ENCODE data around the gene TBC1D2B. TPM values are rescaled to one million over a fixed set of nuclear protein-coding genes. Genes with fewer than 3 reads are reported as not detected.
"Not testable (repeated sequence)": the region's sequence is repeated elsewhere in the genome, so short reads cannot be mapped to it uniquely, and the experiment has no call there.

TBC1D2B gene
- total RNA-seq, 1 donor from 2014 or later: 13.7 TPM

DNA sequence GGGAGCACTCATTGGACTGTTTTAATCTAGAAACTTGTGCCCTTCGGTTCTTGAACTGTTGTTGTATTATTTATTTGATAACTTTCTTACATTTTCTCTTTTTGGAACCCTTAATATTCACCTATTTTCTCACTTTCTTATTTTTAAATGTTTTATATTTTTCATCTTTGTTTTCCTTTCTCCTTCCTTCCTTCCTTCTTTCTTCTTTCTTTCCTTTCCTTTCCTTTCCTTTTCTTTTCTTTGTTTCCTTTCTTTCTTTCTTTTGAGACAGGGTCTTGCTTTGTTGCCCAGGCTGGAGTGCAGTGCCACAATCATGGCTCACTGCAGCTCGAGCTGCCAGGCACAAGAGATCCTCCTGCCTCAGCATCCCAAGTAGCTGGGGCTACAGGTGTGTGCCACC is 108.5 kb downstream of the TBC1D2B start:
- Histone ChIP-seq H3K27me3 (ENCODE audit: control insufficient read depth, insufficient read depth, low read length) (no peaks in the 10 kb centered on the region), H3K36me3 (ENCODE audit: control insufficient read depth, insufficient read depth, low read length) (no peaks in the 10 kb centered on the region), H3K4me3 (ENCODE audit: low read depth, low read length) (no peak overlapping the region)
- DNase-seq (ENCODE audit: low read depth) (no peak), FAIRE-seq (no peak)
- TF ChIP-seq, protein P1, sequence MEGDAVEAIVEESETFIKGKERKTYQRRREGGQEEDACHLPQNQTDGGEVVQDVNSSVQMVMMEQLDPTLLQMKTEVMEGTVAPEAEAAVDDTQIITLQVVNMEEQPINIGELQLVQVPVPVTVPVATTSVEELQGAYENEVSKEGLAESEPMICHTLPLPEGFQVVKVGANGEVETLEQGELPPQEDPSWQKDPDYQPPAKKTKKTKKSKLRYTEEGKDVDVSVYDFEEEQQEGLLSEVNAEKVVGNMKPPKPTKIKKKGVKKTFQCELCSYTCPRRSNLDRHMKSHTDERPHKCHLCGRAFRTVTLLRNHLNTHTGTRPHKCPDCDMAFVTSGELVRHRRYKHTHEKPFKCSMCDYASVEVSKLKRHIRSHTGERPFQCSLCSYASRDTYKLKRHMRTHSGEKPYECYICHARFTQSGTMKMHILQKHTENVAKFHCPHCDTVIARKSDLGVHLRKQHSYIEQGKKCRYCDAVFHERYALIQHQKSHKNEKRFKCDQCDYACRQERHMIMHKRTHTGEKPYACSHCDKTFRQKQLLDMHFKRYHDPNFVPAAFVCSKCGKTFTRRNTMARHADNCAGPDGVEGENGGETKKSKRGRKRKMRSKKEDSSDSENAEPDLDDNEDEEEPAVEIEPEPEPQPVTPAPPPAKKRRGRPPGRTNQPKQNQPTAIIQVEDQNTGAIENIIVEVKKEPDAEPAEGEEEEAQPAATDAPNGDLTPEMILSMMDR (IDR thresholded peaks at IDR 0.05; ENCODE audit: insufficient read depth, low read length, severe bottlenecking): no peak

DNA sequence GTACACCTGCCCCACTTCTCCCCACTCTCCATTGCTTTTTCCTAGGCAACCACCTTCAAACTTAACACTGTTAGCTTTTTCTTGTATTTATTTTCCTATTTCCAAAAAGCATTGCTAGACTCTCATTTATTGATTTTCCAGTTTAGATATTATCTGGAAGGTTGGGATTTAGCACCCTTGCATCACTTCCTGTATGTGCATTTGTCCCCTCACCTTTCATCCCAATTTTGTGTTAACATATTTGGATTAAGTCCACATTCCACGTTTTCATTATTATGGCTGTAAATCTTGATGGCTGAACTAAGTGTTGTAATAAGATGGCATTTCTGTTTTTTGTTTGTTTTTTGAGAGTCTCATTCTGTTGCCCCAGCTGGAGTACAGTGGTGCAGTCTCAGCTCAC is 109.7 kb downstream of the TBC1D2B start:
- Histone ChIP-seq H3K27me3 (ENCODE audit: control insufficient read depth, insufficient read depth, low read length) (no peaks in the 10 kb centered on the region), H3K36me3 (ENCODE audit: control insufficient read depth, insufficient read depth, low read length) (no peaks in the 10 kb centered on the region), H3K4me3 (ENCODE audit: low read depth, low read length) (no peak overlapping the region)
- FAIRE-seq (no peak), DNase-seq (ENCODE audit: low read depth) (no peak)
- TF ChIP-seq, protein P1 (IDR thresholded peaks at IDR 0.05; ENCODE audit: insufficient read depth, low read length, severe bottlenecking): no peak

DNA sequence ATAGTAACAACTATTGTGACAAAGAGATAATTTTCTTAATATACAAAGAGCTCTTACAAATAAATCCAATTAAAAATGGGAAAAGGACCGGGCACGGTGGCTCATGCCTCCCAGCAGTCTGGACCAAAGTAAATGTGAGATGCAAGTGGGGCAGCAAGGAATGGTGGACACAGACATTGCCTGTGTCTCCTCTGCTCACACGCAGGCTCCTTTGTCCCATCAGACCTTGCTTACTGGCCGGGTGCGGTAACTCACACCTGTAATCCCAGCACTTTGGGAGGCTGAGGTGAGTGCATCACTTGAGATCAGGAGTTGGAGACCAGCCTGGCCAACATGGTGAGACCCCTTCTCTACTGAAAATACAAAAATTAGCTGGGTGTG is 110.3 kb downstream of the TBC1D2B start:
- not testable (repeated sequence) for H3K36me3 ChIP-seq (ENCODE audit: control insufficient read depth, insufficient read depth, low read length); FAIRE-seq; H3K4me3 ChIP-seq (ENCODE audit: low read depth, low read length); DNase-seq (ENCODE audit: low read depth); H3K27me3 ChIP-seq (ENCODE audit: control insufficient read depth, insufficient read depth, low read length)

DNA sequence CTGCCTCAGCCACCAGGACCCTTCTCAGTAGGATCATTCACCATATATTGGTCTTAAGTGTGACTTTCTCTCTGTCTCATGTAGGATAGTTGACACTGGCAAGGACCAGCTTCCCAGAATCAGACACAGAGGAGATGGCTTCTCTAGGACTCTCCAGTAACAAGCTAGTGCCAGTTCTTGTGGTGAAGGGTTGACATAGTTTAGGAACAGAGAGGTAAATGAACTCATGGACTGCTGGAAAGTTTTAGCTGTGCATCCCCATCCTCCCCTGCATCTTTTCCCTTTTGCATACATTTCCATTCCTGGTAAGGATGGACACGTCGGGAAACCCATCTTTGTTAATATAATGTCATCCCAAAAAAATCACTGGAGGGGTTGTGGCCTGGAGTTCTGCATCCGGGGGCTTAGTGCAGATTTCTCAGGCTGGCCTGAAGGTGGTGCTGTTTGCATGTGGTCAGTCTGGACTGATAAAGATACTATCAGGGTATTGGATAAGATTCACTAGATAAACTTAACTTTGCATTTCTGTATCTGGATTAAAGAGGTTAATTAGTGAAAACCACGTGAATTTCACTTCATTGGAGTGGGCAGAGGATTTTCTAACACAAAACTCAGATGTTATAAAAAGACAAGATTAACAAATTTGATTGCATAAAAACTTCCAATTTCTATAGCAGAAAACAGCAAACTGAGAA is 110.8 kb downstream of the TBC1D2B start:
- peak; percentile 35 for DNase-seq (ENCODE audit: low read depth)
- no peak for FAIRE-seq
- Histone ChIP-seq H3K27me3 (ENCODE audit: control insufficient read depth, insufficient read depth, low read length) (no peaks in the 10 kb centered on the region), H3K36me3 (ENCODE audit: control insufficient read depth, insufficient read depth, low read length) (no peaks in the 10 kb centered on the region), H3K4me3 (ENCODE audit: low read depth, low read length) (no peak overlapping the region)
- TF ChIP-seq, protein P1 (IDR thresholded peaks at IDR 0.05; ENCODE audit: insufficient read depth, low read length, severe bottlenecking): peak; percentile 68

DNA sequence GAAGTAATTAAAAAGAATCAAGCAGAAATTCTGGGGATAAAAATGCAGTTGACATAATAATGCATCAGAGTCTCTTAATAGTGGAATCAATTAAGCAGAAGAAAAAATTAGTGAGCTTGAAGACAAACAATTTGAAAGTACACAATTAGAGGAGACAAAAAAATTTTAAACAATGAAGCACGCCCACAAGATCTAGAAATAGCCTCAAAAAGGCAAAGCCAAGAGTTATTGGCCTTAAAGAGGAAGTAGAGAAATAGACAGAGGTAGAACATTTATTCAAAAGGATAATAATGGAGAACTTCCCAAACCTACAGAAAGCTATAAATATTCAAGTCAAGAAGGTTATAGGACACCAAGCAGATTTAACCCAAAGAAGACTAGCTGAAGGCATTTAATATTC is 113.3 kb downstream of the TBC1D2B start:
- FAIRE-seq: no peak
- Histone ChIP-seq H3K4me3 (ENCODE audit: low read depth, low read length) (no peak overlapping the region), H3K36me3 (ENCODE audit: control insufficient read depth, insufficient read depth, low read length) (no peaks in the 10 kb centered on the region), H3K27me3 (ENCODE audit: control insufficient read depth, insufficient read depth, low read length) (no peaks in the 10 kb centered on the region)
- DNase-seq (ENCODE audit: low read depth): no peak
- TF ChIP-seq, protein P1 (IDR thresholded peaks at IDR 0.05; ENCODE audit: insufficient read depth, low read length, severe bottlenecking): no peak

DNA sequence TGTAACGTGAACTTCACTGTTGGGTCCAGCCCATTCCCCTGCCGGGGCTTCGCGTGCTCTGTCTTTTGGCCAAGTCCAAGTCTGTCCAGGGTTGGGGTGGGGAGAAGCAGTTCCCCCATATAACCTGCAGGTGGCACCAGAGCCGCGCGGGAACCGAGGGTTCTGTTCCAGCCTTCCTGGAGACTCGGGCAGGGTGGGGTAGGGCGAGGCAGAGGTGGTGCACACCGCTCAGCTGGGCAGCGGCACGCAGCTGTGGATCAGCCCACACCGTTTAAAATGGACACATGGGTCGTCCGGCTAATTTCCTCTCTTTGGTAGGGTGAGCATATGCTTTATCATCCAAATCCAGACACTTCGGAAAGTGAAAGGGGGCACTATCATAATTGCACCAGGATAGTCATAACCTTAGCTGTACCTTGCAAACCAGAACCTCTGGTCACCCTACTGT is 118.1 kb downstream of the TBC1D2B start:
- DNase-seq (ENCODE audit: low read depth) (peak; percentile 50), FAIRE-seq (no peak)
- no peak overlapping the region for H3K4me3 ChIP-seq (ENCODE audit: low read depth, low read length)
- TF ChIP-seq, protein P1 (IDR thresholded peaks at IDR 0.05; ENCODE audit: insufficient read depth, low read length, severe bottlenecking): peak; percentile 95
- H3K27me3 ChIP-seq (ENCODE audit: control insufficient read depth, insufficient read depth, low read length): no peaks in the 10 kb centered on the region
- H3K36me3 ChIP-seq (ENCODE audit: control insufficient read depth, insufficient read depth, low read length): no peaks in the 10 kb centered on the region

DNA sequence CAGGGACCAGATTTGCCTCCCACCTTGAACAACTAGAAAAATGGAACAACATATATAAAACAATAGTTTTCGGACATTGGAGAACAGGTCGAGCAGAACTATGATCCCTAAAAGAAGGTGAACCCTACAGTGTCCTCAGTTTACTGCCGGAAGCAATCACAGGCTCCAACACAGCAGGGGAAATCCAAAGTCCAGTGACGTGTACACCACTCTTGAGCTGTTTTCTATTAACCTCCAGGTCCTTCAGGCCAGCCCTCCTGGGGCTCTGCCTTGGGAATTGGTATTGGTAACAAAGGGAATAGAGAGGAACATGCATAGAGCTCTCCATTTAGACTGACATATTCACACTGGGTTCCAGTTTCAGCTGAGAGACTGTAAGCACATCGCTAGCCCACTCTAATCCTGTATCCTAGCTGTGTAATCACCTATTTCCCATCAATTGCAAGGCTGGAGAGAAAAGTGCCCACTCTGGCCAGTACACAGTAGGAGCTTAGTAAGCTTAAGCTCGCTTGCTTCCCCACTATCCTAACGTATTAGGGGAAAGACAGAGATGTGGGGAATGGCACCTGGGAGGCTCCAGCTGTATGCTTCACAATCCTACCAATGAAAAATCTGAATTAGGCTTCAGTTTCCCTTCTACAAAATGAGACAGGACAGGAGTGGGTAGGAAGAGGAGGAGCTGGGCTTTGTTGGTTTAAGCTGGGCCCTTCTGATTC is 118.6 kb downstream of the TBC1D2B start:
- not testable (repeated sequence) for FAIRE-seq; DNase-seq (ENCODE audit: low read depth); H3K27me3 ChIP-seq (ENCODE audit: control insufficient read depth, insufficient read depth, low read length); H3K4me3 ChIP-seq (ENCODE audit: low read depth, low read length); H3K36me3 ChIP-seq (ENCODE audit: control insufficient read depth, insufficient read depth, low read length)

DNA sequence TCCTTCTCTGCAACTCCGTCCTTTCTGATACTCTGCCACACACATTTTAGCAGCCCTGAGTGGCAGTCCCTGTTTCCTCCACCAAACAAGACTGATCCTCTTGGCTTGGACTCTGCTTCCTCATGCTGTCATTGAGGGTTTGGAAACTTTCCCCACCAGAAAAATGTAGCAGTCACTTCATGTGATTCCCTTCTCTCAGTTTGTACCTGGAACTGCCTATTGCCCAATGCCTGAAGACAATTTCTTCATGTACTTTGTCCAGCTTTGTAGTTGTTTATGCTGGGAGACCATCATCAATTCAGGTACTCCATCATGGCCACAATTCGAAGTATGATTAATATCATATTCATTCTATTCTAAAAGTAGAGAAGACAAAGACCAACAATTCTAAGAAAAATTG is 119.5 kb downstream of the TBC1D2B start:
- H3K4me3 ChIP-seq (ENCODE audit: low read depth, low read length); DNase-seq (ENCODE audit: low read depth); H3K36me3 ChIP-seq (ENCODE audit: control insufficient read depth, insufficient read depth, low read length); FAIRE-seq; H3K27me3 ChIP-seq (ENCODE audit: control insufficient read depth, insufficient read depth, low read length): not testable (repeated sequence)

DNA sequence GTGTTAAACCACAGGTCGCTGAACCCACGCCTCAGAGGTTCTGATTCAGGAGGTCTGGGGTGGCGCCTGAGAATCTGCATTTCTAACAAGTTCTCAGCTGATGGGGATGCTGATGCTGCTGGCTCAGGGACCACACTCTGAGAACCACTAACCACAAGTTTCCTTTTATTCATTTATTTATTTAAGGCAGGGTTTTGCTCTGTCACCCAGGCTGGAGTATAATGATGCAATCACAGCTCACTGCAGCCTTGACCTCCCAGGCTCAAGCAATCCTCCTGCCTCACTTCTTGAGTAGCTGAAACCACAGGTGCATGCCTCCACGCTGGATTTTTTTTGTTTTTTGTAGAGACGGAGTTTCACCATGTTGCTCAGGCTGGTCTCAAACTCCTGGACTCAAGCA is 123.6 kb downstream of the TBC1D2B start:
- not testable (repeated sequence) for H3K27me3 ChIP-seq (ENCODE audit: control insufficient read depth, insufficient read depth, low read length); H3K36me3 ChIP-seq (ENCODE audit: control insufficient read depth, insufficient read depth, low read length); FAIRE-seq; H3K4me3 ChIP-seq (ENCODE audit: low read depth, low read length)
- DNase-seq (ENCODE audit: low read depth): peak; percentile 35

Measured in bronchial epithelial cell (primary cell).